Measurements from ENCODE around the gene RGS10. TPM values are rescaled to one million over a fixed set of nuclear protein-coding genes. Genes with fewer than 3 reads are reported as not detected.

Gene RGS10
- total and polyA plus RNA-seq, 10 of the 15 experiments (the other 5 are each of a cell fraction or from before 2014, with no cell fraction given), result 72.8 to 193 (median 127) TPM

GRCh38 chr10:119469846-119470245, 72.7 kb downstream of the RGS10 start:
- no peaks in the 10 kb centered on the region for H3K79me2 ChIP-seq (ENCODE audit: control insufficient read depth, insufficient read depth, low read length)
- RAD21 ChIA-PET (ENCODE audit: unreplicated experiment), result no interaction called here

More at GRCh38 chr10:119469846-119470245, 72.7 kb downstream of the RGS10 start:
- H4K20me1 ChIP-seq (ENCODE audit: control insufficient read depth, insufficient read depth), result no peaks in the 10 kb centered on the region
- DNase-seq (ENCODE audit: low read depth, low spot score) (no peak), FAIRE-seq (no peak), ATAC-seq (no peak)
- intact Hi-C loops (cut with micrococcal nuclease; ENCODE audit: unreplicated experiment) (no loop called here), in situ Hi-C loops (cut with MboI) (no loop called here)
- no peak overlapping the region for H3K9ac ChIP-seq (ENCODE audit: control insufficient read depth, insufficient read depth, low read length)
- POLR2A ChIA-PET, result interaction anchor here (1.2 kb wide), 1 partner anchor 263 kb away, joined by 3 read pairs; the partner anchor contains the start of gene GRK5
- H3K27ac ChIP-seq (ENCODE audit: control insufficient read depth, insufficient read depth), result no peak overlapping the region
- CTCF ChIA-PET, result interaction anchor here (0.6 to 1.3 kb wide), 6 partner anchors 8 to 180 kb away, joined by 3 to 9 read pairs (median 4); no protein-coding TSS in a partner anchor
- SMC1A ChIA-PET (ENCODE audit: uncharacterized antibody, unreplicated experiment), result interaction anchor here (0.6 to 1.4 kb wide), 2 partner anchors 9 to 26 kb away, joined by 3 to 5 read pairs; no protein-coding TSS in a partner anchor
- H2AFZ ChIP-seq (ENCODE audit: control insufficient read depth, low read depth, low read length), result no peak overlapping the region
- TF ChIP-seq MEF2B (IDR thresholded peaks at IDR 0.05; ENCODE audit: partially characterized antibody, poor library complexity, severe bottlenecking) (no peak), KAT2A (conservative IDR thresholded peaks at IDR 0.05; ENCODE audit: control insufficient read depth, low read depth, low read length) (no peak), MTA3 (IDR thresholded peaks at IDR 0.05; ENCODE audit: borderline replicate concordance, low read length) (no peak), CEBPB (IDR thresholded peaks at IDR 0.05; ENCODE audit: borderline replicate concordance in 1 of 2, low read depth in 2 of 2, low read length in 2 of 2) (no peak), BCL11A (IDR thresholded peaks at IDR 0.05; ENCODE audit: low read depth, low read length) (no peak), ELK1 (IDR thresholded peaks at IDR 0.05; ENCODE audit: low read depth, low read length) (no peak), RAD21 (IDR thresholded peaks at IDR 0.05; ENCODE audit: insufficient read depth, low read depth, low read length) (no peak), NFYB (IDR thresholded peaks at IDR 0.05; ENCODE audit: insufficient read depth, low read depth, low read length) (no peak), NFYA (IDR thresholded peaks at IDR 0.05; ENCODE audit: borderline replicate concordance, low read depth, low read length) (no peak), ZNF687 (IDR thresholded peaks at IDR 0.05) (no peak), BHLHE40 (IDR thresholded peaks at IDR 0.05; ENCODE audit: borderline replicate concordance in 1 of 2, low read depth in 2 of 2, low read length in 1 of 2) (no peak), BCL3 (IDR thresholded peaks at IDR 0.05; ENCODE audit: borderline replicate concordance, insufficient read depth, low read depth, low read length, poor library complexity, severe bottlenecking) (no peak), CHD4 (IDR thresholded peaks at IDR 0.05) (no peak), IKZF1 (conservative IDR thresholded peaks at IDR 0.05) (no peak), SMARCA5 (IDR thresholded peaks at IDR 0.05) (no peak)
- H3K4me2 ChIP-seq (ENCODE audit: control insufficient read depth, insufficient read depth), result no peak overlapping the region
- no peak overlapping the region for H3K4me3 ChIP-seq
- no TSS peak for BruUV-seq (replicated peaks)
- peaks cover 4% of the 10 kb centered on the region; the same call in 1 of the 3 replicates for H3K9me3 ChIP-seq (replicated peaks; ENCODE audit: control insufficient read depth, insufficient read depth, low read length)
- peaks cover 4% of the 10 kb centered on the region; the same call in 1 of the 2 replicates for H3K4me1 ChIP-seq (ENCODE audit: control insufficient read depth, insufficient read depth, low read length)
- no peaks in the 10 kb centered on the region for H3K36me3 ChIP-seq (ENCODE audit: control insufficient read depth in 2 of 2, insufficient read depth in 2 of 2, low read length in 1 of 2)
- no peaks in the 10 kb centered on the region for H3K27me3 ChIP-seq (replicated peaks in 1 of 2; ENCODE audit: control insufficient read depth in 2 of 2, insufficient read depth in 2 of 2, low read length in 1 of 2)
- 73% methylated on average over 7 of the region's 7 CpGs for WGBS (ENCODE audit: insufficient coverage, insufficient replicate concordance, low lambda C conversion rate, missing lambda C conversion rate)
